ENCODE measurements around the gene PSMB8. TPM values are rescaled to one million over a fixed set of nuclear protein-coding genes. Genes with fewer than 3 reads are reported as not detected.

PSMB8 gene
- total RNA-seq, 1 experiment from 2014 or later = 50.3 TPM

- no peak for DNase-seq (ENCODE audit: extremely low read depth, low read depth)
Observed at GRCh38 chr6:32799740-32800139, 44.1 kb downstream of the PSMB8 start.

GRCh38 chr6:32799168-32799567 lies 44.7 kb downstream of the PSMB8 start:
- DNase-seq (ENCODE audit: extremely low read depth, low read depth) = no peak

- peak; percentile 49 for DNase-seq (ENCODE audit: extremely low read depth, low read depth)
Observed at GRCh38 chr6:32796848-32797776, 46.7 kb downstream of the PSMB8 start.

DNA sequence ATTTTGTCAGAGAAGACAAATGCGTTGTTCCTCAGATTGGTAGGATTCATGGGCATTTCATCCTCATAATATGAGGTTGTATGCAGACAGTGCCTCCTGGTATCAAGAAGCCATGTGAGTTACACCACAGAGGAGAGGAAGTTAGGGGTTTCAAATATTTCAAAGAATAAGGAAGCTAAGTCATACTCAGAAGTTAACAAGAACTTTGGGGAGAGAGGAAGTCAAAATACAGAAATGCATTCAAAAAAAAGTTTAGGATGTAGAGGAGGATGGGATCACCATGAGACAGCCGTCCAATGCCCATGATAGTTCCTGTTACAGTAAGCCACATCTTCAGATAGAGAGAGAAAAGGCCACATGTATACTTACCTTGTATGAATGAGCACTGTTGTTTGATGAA lies 49.3 kb downstream of the PSMB8 start:
- no peak for DNase-seq (ENCODE audit: extremely low read depth, low read depth)

GRCh38 chr6:32792901-32793435 lies 50.9 kb downstream of the PSMB8 start:
- no peak for DNase-seq (ENCODE audit: extremely low read depth, low read depth)

Other genes with a start within 250 kb of the PSMB8 start
- not detected in 2 replicates for gene HLA-DQA1, start 206.6 kb downstream of the PSMB8 start, total RNA-seq (2014; rRNA removed; shearing (Covaris generic))
- gene HLA-DQB1, start 177.4 kb downstream of the PSMB8 start, total RNA-seq (2014; rRNA removed; shearing (Covaris generic)) = 0.17 TPM in 1 of 2 replicates, not detected in the other
- not detected in 2 replicates for gene HLA-DQA2, start 102.7 kb downstream of the PSMB8 start, total RNA-seq (2014; rRNA removed; shearing (Covaris generic))
- not detected in 2 replicates for gene HLA-DQB2, start 80.5 kb downstream of the PSMB8 start, total RNA-seq (2014; rRNA removed; shearing (Covaris generic))
- gene HLA-DOB, start 27.0 kb downstream of the PSMB8 start, total RNA-seq (2014; rRNA removed; shearing (Covaris generic)) = 0.40 and 0.58 TPM in 2 replicates
- 29.8 and 30.7 TPM in 2 replicates for gene TAP2, start 5.3 kb downstream of the PSMB8 start, total RNA-seq (2014; rRNA removed; shearing (Covaris generic))
- gene TAP1, start 9.7 kb upstream of the PSMB8 start, total RNA-seq (2014; rRNA removed; shearing (Covaris generic)) = 49.3 and 49.4 TPM in 2 replicates
- 20.3 and 21.4 TPM in 2 replicates for gene PSMB9, start 10.1 kb upstream of the PSMB8 start, total RNA-seq (2014; rRNA removed; shearing (Covaris generic))
- not detected in 2 replicates for gene HLA-DMB, start 97.0 kb upstream of the PSMB8 start, total RNA-seq (2014; rRNA removed; shearing (Covaris generic))
- gene HLA-DMA, start 109.0 kb upstream of the PSMB8 start, total RNA-seq (2014; rRNA removed; shearing (Covaris generic)) = 1.2 and 2.0 TPM in 2 replicates
- gene BRD2, start 124.5 kb upstream of the PSMB8 start, total RNA-seq (2014; rRNA removed; shearing (Covaris generic)) = 132 and 133 TPM in 2 replicates
- gene HLA-DOA, start 165.5 kb upstream of the PSMB8 start, total RNA-seq (2014; rRNA removed; shearing (Covaris generic)) = not detected in 2 replicates
- gene HLA-DPA1, start 229.6 kb upstream of the PSMB8 start, total RNA-seq (2014; rRNA removed; shearing (Covaris generic)) = not detected in 2 replicates
- not detected in 2 replicates for gene HLA-DPB1, start 231.9 kb upstream of the PSMB8 start, total RNA-seq (2014; rRNA removed; shearing (Covaris generic))

All from NCI-H460 (cell line).